HEK293 (cell line): ENCODE results near the gene GPRASP3.
"Not testable (repeated sequence)": the region's sequence is repeated elsewhere in the genome, so short reads cannot be mapped to it uniquely, and the experiment has no call there.

Experiments used
- CTCF ChIA-PET: fragments of 350-600 bp; formaldehyde crosslinking; extraction: SDS; loops from one replicate; lab custom pipeline; 2021; ENCODE audit warnings: antibody characterized with exemption; lab: Yijun Ruan, JAX
- POLR2A ChIA-PET: fragments of 300-600 bp; formaldehyde crosslinking; extraction: SDS; loops from one replicate; lab custom pipeline; 2020; ENCODE audit warnings: antibody characterized with exemption, inconsistent platforms; lab: Yijun Ruan, JAX
- H3K27ac ChIP-seq: fragments of 200-500 bp; sonication (Bioruptor generic); 2 replicates; pipeline ENCODE4 v1.5.1; 2014; ENCODE audit warnings: low read depth, low read length, control low read depth, inconsistent platforms; ENCODE audit errors: extremely low read depth
- H3K36me3 ChIP-seq, 2 experiments: fragments of 200-500 bp in 1 of 2; sonication (Bioruptor generic) in 1 of 2; 1 replicate in 1 of 2; 2 replicates in 1 of 2; pipeline ENCODE4 v1.5.1; 2014 to 2017; ENCODE audit warnings: inconsistent platforms in 2 of 2, low read length in 2 of 2; ENCODE audit not compliant: control insufficient read depth in 2 of 2, insufficient read depth in 1 of 2
- H3K4me1 ChIP-seq: fragments of 200-500 bp; sonication (Bioruptor generic); 2 replicates; pipeline ENCODE4 v1.5.1; 2014; ENCODE audit warnings: mild to moderate bottlenecking, low read length, inconsistent platforms; ENCODE audit not compliant: control insufficient read depth, insufficient read depth
- H3K4me3 ChIP-seq: 2 replicates; pipeline ENCODE4 v1.5.1; 2011; ENCODE audit warnings: low read depth, mild to moderate bottlenecking, control low read depth, low read length, moderate library complexity
- H3K9me3 ChIP-seq: fragments of 200-500 bp; sonication (Bioruptor generic); 2 replicates; pipeline ENCODE4 v1.5.1; 2014; ENCODE audit warnings: low read depth, low read length, inconsistent platforms; ENCODE audit not compliant: control insufficient read depth, insufficient read depth
- AEBP2 ChIP-seq: fragments of 450-650 bp; formaldehyde crosslinking; IDR thresholded peaks from 2 replicates; pipeline ENCODE4 v1.5.1; 2016; ENCODE audit warnings: missing biosample characterization, missing genetic modification characterization, borderline replicate concordance
- BCL6B ChIP-seq: fragments of 450-650 bp; formaldehyde crosslinking; IDR thresholded peaks from 2 replicates; pipeline ENCODE4 v1.5.1; 2017; ENCODE audit warnings: missing biosample characterization, missing genetic modification characterization
- EGR2 ChIP-seq: fragments of 450-650 bp; formaldehyde crosslinking; IDR thresholded peaks from 2 replicates; pipeline ENCODE4 v1.5.1; 2016; ENCODE audit warnings: low read depth, missing biosample characterization, missing genetic modification characterization
- ELK4 ChIP-seq: IDR thresholded peaks from 2 replicates; pipeline ENCODE4 v1.6.1; 2011; ENCODE audit warnings: mild to moderate bottlenecking, low read depth, low read length, borderline replicate concordance
- OSR2 ChIP-seq: fragments of 450-650 bp; formaldehyde crosslinking; IDR thresholded peaks from 2 replicates; pipeline ENCODE4 v1.5.1; 2016; ENCODE audit warnings: missing biosample characterization, missing genetic modification characterization
- RBAK ChIP-seq: fragments of 450-650 bp; formaldehyde crosslinking; IDR thresholded peaks from 2 replicates; pipeline ENCODE4 v1.5.1; 2016; ENCODE audit warnings: missing biosample characterization, missing genetic modification characterization
- YY2 ChIP-seq: fragments of 450-650 bp; formaldehyde crosslinking; IDR thresholded peaks from 2 replicates; pipeline ENCODE4 v1.5.1; 2016; ENCODE audit warnings: missing biosample characterization, missing genetic modification characterization
- ZBTB11 ChIP-seq: fragments of 450-650 bp; formaldehyde crosslinking; conservative IDR thresholded peaks from 2 replicates; pipeline ENCODE4 v1.5.1; 2016; ENCODE audit warnings: low read depth, missing biosample characterization, missing genetic modification characterization
- ZBTB20 ChIP-seq: fragments of 450-650 bp; formaldehyde crosslinking; IDR thresholded peaks from 2 replicates; pipeline ENCODE4 v1.5.1; 2016; ENCODE audit warnings: missing biosample characterization, missing genetic modification characterization
- ZNF169 ChIP-seq: fragments of 450-650 bp; formaldehyde crosslinking; IDR thresholded peaks from 2 replicates; pipeline ENCODE4 v1.5.1; 2016; ENCODE audit warnings: missing biosample characterization, missing genetic modification characterization
- ZNF2 ChIP-seq: fragments of 450-650 bp; formaldehyde crosslinking; IDR thresholded peaks from 2 replicates; pipeline ENCODE4 v1.5.1; 2016; ENCODE audit warnings: missing biosample characterization, missing genetic modification characterization
- ZNF501 ChIP-seq: fragments of 450-650 bp; formaldehyde crosslinking; IDR thresholded peaks from 2 replicates; pipeline ENCODE4 v1.5.1; 2016; ENCODE audit warnings: missing biosample characterization, missing genetic modification characterization
- ZNF514 ChIP-seq: fragments of 450-650 bp; formaldehyde crosslinking; IDR thresholded peaks from 2 replicates; pipeline ENCODE4 v1.5.1; 2016; ENCODE audit warnings: missing biosample characterization, missing genetic modification characterization
- ZNF530 ChIP-seq: fragments of 450-650 bp; formaldehyde crosslinking; IDR thresholded peaks from 2 replicates; pipeline ENCODE4 v1.5.1; 2016; ENCODE audit warnings: low read depth, missing biosample characterization, missing genetic modification characterization
- ZNF549 ChIP-seq: fragments of 450-650 bp; IDR thresholded peaks from 2 replicates; pipeline ENCODE4 v1.5.1; 2018; ENCODE audit warnings: missing biosample characterization, missing genetic modification characterization, mild to moderate bottlenecking, inconsistent platforms, moderate library complexity
- ZNF558 ChIP-seq: fragments of 450-650 bp; formaldehyde crosslinking; IDR thresholded peaks from 2 replicates; pipeline ENCODE4 v1.5.1; 2016; ENCODE audit warnings: missing biosample characterization, missing genetic modification characterization
- ZNF585B ChIP-seq: fragments of 450-650 bp; formaldehyde crosslinking; IDR thresholded peaks from 2 replicates; pipeline ENCODE4 v1.5.1; 2016; ENCODE audit warnings: missing biosample characterization, missing genetic modification characterization
- ZNF600 ChIP-seq: fragments of 450-650 bp; formaldehyde crosslinking; IDR thresholded peaks from 2 replicates; pipeline ENCODE4 v1.5.1; 2016; ENCODE audit warnings: missing biosample characterization, missing genetic modification characterization
- ZNF624 ChIP-seq: fragments of 450-650 bp; formaldehyde crosslinking; IDR thresholded peaks from 2 replicates; pipeline ENCODE4 v1.5.1; 2017; ENCODE audit warnings: missing biosample characterization, missing genetic modification characterization
- ZNF704 ChIP-seq: fragments of 450-650 bp; formaldehyde crosslinking; IDR thresholded peaks from 2 replicates; pipeline ENCODE4 v1.5.1; 2016; ENCODE audit warnings: missing biosample characterization, missing genetic modification characterization
- ZSCAN16 ChIP-seq: fragments of 450-650 bp; formaldehyde crosslinking; IDR thresholded peaks from 2 replicates; pipeline ENCODE4 v1.5.1; 2016; ENCODE audit warnings: missing biosample characterization, missing genetic modification characterization

GPRASP3 gene

GRCh38 chrX:102714994-102715393 is 5.5 kb upstream of the GPRASP3 start:
- H3K27ac ChIP-seq, result no peak overlapping the region
- no peak overlapping the region for H3K4me3 ChIP-seq
- TF ChIP-seq ZNF2 (tag by site-specific recombination) (no peak), ZSCAN16 (no peak), ZBTB11 (no peak), ZNF530 (tag by site-specific recombination) (no peak), ZNF501 (tag by site-specific recombination) (no peak), ZNF558 (tag by site-specific recombination) (no peak), ELK4 (no peak), ZNF704 (no peak)
- no peaks in the 10 kb centered on the region for H3K9me3 ChIP-seq
- ChIA-PET CTCF (no interaction called here), POLR2A (no interaction called here)
- H3K36me3 ChIP-seq, result peaks cover 0 to 26% of the 10 kb centered on the region in 2 experiments; a peak in 1 of 3 replicates
- no peaks in the 10 kb centered on the region for H3K4me1 ChIP-seq

GRCh38 chrX:102715967-102716366 is 4.6 kb upstream of the GPRASP3 start:
- Histone ChIP-seq H3K4me3 (no peak overlapping the region), H3K4me1 (no peaks in the 10 kb centered on the region), H3K36me3 (peaks cover 0 to 26% of the 10 kb centered on the region in 2 experiments; a peak in 1 of 3 replicates), H3K9me3 (no peaks in the 10 kb centered on the region), H3K27ac (no peak overlapping the region)
- TF ChIP-seq ZNF585B (tag by site-specific recombination), result no peak
- TF ChIP-seq ZSCAN16, result no peak
- no peak for TF ChIP-seq ZNF169 (tag by site-specific recombination)
- no peak for TF ChIP-seq EGR2 (tag by site-specific recombination)
- TF ChIP-seq ZNF600 (tag by site-specific recombination), result no peak
- TF ChIP-seq OSR2 (tag by site-specific recombination), result no peak
- no peak for TF ChIP-seq RBAK
- no peak for TF ChIP-seq AEBP2 (tag by site-specific recombination)
- no peak for TF ChIP-seq ZNF549 (tag by site-specific recombination)
- TF ChIP-seq ZNF514 (tag by site-specific recombination), result no peak
- no peak for TF ChIP-seq BCL6B (tag by site-specific recombination)
- no peak for TF ChIP-seq ZNF624 (tag by site-specific recombination)
- no peak for TF ChIP-seq ZBTB20 (tag by site-specific recombination)
- no peak for TF ChIP-seq YY2 (tag by site-specific recombination)
- ChIA-PET POLR2A (no interaction called here), CTCF (no interaction called here)

- H3K27ac ChIP-seq, H3K4me1 ChIP-seq, POLR2A ChIA-PET, H3K9me3 ChIP-seq, H3K36me3 ChIP-seq: not testable (repeated sequence)
- H3K4me3 ChIP-seq, result peak overlapping the region; percentile 44
- CTCF ChIA-PET, result interaction anchor here (0.8 kb wide), 1 partner anchor 32 kb away, joined by 3 read pairs; no protein-coding TSS in a partner anchor
Observed at GRCh38 chrX:102721169-102721506, 595 bp downstream of the GPRASP3 start.
